Activated CD4-positive, alpha-beta T cell treated with anti-CD3 and anti-CD28 coated beads for 24 hours (primary cell): ENCODE data around the gene DIP2C.
"Not testable (repeated sequence)": the region's sequence is repeated elsewhere in the genome, so short reads cannot be mapped to it uniquely, and the experiment has no call there.

Source experiments
- DNase-seq, 2 donors: peaks; one replicate each; pipeline ENCODE4 v3.0.0-alpha.2; 2020; ENCODE audit warnings: low read depth in 2 of 2

Gene DIP2C

DNA sequence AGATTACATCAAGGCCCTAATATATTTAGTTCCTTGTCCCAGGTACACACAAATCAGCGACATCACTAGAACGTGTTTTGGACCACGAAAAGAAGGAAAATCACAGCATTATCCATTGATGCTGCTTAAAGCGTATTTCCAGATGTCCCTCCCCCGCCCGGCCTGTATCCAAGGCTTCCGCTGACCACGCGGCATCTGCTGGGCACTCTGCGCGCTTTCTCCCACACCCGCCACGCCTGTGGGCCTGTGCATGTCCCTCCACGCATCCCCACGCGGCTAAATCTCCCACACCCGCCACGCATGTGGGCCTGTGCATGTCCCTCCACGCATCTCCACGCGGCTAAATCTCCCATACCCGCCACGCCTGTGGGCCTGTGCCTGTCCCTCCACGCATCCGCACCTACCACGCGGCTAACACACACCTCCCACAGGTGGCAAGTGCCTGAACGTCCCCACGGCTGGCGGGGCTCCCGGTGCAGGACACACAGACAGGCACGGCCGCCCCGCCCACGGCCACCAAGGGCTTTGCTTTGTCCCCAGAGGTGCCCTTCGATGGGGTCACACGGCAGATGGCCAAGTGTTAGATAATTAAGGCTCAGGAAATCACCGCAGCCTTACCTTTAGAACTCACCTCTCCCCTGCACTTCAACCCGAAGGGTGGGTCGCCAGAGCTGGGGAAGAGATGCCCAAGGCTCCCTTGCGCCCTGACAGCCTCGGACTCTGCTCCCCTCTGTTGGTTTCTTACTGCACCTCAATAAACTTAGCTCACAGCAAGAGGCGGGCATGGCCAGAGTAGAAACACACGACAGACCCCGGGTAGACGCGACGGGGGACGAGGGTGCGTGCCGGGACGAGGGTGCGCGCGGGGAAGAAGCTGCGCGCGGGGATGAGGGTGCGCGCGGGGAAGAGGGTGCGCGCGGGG lies 49.5 kb downstream of the DIP2C start:
- no peak for DNase-seq

DNA sequence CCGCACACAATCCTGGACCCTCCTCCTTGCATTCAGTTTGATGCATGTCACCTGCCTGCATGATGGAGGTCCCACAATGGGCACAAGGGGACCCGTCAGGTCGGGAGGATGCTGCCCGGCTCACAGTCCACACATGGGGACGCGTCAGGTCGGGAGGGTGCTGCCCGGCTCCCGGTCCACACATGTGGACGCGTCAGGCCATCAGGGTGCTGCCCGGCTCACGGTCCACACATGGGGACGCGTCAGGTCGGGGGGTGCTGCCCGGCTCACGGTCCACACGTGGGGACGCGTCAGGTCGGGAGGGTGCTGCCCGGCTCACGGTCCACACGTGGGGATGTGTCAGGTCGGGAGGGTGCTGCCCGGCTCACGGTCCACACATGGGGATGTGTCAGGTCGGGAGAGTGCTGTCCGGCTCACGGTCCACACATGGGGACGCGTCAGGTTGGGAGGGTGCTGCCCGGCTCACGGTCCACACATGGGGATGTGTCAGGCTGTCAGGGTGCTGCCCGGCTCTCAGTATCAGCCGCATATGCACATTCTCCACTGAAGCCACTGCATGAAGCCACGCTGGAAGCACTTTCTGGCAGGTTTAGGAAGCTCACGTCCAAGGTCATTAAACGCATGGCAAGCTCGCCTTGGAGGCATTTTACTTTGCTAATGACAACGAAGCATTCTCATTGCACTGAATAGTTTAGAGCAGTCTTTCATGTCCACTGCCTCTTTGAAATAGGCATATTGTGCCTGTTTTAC lies 50.3 kb downstream of the DIP2C start:
- no peak for DNase-seq

DNA sequence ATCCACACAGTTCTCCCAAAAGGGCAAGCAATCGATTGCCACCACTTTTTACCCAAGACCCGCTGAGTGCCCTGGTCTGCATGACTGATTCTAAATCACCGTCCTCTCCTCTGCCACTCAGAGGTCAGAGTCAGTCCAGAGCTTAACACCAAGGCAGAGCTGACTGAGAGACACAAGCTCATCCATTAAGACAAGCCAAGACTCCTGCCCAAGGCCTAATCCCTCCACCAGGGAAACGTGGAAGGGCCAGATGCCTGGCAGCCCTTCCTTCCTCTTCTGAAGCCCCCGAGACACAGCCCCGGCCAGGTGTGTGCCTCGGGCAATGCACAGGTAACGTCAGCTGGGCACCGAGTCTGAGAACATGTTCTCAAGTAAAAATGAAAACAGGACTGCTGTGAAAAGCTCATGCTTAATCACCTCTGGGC lies 51.7 kb downstream of the DIP2C start:
- no peak for DNase-seq

DNA sequence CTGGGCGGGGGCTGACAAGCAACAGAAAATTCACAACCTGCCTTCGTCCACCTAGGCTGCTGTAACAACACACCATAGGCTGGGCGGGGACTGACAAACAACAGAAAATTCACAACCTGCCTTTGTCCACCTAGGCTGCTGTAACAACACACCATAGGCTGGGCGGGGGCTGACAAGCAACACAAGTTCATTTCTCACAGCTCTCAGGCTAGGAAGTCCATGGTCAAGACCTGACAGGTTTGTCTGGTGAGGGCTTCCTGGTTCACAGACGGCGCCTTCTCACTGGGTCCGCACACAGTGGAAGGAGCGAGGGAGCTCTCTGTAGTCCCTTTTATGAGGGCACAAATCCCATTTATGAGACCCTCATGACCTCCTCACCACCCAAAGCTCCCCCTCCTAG lies 52.2 kb downstream of the DIP2C start:
- no peak for DNase-seq

DNA sequence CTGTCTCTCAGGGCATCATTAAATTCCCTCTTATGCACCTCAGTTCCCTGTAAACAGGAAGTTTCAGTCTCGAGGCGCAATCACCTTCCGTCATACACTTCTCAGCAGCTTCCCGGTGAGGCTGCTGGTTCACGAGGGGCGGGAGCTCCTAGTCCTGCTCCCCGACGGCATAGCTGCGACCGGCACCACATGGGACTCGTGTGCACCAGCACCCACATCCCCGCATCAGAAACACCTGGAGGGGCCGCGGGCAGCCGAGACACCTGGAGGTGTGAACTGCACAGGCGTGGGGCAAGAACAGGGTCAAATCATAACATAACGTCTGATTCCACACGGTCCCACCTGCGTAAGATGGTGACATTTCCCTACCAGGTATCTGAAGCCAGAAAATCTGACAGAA lies 52.7 kb downstream of the DIP2C start:
- DNase-seq = no peak

DNA sequence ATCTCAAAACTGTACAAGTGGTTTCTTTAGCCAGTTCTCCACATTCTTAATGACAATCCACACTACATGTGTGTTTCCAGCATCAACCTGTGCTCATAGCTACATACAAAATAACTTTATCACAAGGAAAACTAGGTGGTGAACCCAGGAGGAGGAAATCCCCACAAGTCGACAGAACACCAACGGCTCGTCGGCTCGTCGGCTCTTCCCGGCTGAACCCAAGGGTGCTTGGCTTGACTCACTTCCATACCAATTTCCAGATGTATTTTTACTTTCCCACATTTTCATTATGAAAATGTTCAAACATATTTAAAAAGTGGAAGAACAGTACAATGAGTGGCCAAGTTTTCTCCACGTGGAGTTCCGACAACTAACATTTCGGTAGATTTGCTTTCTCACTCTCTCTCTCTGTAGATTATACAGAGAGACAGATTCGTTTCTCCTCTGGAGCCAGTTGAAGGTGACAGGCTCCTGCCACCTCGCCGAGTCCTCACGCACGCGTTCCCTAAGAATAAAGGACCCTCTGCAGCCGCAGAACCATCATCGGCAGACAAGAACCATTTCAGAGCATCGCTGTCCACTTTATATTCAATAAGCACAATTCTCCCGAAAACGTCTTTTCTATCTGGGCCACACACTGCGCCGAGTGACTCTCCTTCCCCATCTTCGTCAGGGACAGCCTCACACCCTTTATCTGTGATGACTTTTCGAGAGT lies 53.3 kb downstream of the DIP2C start:
- no peak for DNase-seq

DNA sequence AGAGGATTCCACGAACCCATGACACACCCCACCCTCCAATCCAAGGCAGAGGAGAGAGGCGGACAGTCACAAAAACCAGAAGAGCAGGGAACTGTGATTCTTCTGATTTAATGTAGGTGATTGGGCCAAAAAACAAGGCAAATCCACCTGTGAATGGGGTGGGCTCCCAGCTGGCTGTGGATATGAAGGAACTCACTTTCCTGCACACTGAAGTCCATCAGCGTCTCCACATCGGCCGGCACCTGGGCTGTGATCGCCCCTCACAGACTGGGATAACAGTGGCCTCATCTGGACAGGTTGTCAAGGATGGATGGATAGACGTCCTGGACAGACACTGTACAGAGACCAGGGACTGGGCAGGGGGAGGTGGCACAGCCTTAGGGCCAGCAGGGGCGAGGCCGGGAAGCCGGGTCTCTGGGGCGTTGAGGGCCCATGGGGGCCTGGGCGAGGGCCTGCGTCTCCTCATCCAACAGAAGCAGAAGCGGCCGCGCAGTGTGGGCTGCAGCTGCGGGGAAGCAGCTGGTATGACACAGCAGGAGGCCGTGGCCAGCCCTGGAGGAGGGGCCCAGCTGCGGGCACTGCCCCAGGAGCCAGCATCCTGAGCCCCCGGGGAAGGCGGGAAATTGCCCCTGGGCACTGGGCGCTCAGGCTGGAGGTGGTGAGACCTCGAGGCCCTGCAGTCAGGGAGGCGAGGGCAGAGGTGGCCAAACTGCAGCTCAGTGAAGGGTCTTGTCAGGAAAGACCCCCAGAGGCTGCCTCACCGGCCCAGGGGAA lies 54.2 kb downstream of the DIP2C start:
- no peak for DNase-seq

DNA sequence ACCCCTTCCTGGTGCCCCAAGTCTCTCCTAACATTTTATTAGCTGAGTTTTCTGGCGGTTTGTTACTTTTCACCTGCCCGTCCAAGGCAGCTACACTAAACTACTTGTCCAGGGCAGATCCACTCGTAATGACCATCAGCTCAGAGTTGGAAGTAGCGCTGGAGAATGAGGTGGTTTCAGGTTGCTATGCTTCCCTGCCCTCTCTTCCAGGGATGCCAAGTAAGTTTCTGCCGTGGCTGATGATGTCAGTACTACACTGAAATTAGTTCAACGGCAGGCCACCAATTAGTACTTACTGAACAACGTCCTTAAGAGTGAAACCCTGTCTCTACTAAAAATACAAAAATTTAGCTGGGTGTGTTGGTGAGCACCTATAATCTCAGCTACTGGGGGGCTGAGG lies 55.2 kb downstream of the DIP2C start:
- no peak for DNase-seq

DNA sequence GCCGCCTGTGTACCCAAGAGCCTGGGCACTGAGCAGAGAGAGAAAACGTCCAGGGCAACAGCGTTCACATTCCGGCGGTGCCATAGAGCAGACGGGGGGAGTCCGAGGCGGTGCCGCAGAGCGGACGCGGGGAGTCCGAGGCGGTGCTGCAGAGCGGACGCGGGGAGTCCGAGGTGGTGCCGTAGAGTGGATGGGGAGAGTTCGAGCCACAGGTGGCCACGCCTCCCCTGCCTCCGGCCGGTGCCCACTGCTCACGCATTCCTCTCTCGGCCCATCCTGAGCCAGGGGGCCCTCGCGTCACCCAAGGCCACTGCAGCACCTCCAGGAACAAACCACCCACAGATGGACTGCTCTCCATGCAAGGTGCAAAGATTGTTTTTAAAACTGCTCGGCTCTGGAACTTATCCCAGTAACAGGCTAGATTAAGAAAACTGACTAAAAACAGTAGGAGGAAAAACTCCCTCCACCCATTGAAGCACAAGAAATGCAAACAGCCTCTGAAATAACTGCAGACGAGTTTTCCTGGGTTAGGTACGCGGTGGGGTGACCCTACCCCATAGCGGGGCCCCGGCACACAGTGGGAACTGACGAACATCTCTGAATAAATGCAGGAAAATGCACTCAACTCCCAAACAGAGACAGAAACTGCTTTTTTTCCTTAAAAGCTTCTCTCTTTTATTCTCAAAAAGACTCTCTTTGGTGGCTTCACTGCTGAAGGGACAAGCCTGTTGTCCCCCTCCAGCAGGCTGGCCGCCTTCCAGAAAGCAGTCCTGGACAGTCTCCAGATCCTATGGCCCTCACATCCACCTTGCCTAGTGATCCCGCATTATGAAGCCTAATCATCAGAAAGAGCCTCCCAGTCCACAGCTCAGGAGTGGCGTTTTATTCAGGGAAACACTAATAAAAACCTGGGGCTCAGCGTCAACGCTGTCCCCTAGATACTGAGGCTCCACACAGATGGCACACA lies 55.9 kb downstream of the DIP2C start:
- no peak for DNase-seq

DNA sequence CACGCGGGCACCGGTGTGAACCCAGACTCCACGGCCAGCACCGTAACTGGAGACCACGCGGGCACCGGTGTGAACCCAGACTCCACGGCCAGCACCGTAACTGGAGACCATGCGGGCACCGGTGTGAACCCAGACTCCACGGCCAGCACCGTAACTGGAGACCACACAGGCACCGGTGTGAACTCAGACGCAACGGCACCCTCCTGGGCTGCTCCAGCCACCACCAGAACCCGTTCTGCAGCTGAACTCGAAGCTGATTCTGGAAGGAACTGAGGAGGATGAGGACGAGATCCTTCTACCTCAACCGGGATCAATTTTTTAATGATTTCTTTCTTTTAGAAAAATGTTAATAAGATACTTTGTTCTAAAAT lies 56.7 kb downstream of the DIP2C start:
- DNase-seq = not testable (repeated sequence)

DNA sequence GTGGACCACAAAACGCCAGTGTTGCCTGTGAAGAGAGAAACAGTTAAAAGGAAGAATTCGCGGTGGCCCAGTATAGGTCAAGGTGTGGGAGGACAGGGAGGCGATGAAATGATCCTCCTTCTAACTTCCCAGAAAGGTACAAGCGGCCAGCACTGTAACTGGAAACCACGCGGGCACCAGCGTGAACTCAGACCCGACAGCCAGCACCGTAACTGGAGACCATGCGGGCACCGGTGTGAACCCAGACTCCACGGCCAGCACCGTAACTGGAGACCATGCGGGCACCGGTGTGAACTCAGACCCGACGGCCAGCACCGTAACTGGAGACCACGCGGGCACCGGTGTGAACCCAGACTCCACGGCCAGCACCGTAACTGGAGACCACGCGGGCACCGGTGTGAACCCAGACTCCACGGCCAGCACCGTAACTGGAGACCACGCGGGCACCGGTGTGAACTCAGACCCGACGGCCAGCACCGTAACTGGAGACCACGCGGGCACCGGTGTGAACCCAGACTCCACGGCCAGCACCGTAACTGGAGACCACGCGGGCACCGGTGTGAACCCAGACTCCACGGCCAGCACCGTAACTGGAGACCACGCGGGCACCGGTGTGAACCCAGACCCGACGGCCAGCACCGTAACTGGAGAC lies 57.2 kb downstream of the DIP2C start:
- not testable (repeated sequence) for DNase-seq

DNA sequence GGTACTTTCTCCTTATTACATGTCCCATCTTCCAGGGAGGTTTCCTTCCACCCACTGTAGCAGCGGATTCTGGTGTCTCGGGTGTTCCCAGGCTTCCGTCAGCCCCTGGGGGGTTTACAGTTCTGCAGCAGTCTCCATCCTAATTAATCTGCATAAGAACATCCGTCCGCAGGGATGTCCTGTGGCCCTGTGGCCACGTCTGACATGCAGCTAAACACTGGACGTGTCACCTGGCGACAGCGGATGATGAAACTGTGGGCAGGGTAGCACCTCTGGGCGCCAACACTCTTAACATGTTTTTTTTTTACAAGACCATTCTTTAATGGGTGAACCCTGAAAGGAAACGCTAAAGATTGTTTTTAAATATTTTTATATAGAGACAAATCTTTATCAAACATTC lies 58.2 kb downstream of the DIP2C start:
- DNase-seq = no peak

DNA sequence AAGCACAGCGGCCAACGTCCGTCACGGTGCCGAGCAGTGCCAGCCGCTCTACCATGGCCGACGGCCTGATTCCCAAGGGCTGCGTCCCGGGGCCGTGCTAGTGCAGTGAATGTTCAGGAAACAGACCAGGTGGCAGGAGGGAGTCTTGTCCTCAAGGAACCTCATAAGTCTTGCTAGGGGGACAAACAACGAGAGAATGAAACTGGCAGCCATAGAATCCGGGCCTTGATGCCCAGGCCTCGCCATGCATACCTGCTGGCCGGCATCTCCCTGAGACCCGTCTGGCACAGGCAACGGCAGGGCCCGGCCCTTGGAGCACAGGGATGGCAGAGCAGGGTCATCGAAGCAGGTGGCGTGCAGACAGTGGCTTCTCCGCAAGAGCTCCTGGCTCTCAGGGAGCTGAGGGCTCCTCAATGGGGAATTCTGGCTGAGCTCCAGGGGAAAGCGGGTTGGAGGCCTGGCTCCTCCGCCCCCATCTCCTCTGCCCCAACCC lies 58.8 kb downstream of the DIP2C start:
- no peak for DNase-seq

DNA sequence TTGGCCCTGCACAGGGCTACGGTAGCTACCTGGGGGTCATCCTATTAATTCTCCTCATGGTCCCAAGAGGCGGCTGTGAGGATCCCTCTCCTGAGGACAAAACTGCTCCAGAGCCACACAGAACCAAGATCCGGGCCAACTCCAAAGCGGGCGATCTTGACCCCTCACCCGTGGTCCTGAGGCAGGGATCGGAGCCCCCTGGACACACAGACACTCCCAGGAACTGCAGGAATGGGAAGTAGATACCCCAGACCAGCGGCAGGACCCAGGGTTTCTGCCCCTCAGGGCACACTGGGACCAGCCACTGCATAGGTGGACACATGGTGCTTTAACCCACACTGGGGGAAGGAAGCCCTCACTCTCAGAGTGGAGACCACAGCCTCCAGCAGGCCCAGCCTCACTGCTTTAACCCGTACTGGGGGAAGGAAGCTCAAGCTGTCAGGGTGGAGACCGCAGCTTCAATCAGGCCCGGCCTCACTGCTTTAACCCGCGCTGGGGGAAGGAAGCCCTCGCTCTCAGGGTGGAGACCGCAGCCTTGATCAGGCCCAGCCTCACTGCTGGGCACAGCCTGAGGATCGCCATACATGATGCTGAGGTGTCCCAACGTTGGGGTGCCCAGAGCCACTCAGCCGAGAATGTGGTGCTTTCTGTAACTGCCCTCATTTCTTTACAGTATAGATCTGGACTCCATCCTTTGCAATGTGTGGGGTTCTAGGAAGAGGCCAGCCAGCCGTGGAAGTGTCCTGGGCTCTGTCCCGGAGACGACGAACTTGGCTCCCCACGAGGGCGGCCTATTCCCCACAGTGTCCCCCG lies 60.1 kb downstream of the DIP2C start:
- no peak for DNase-seq

DNA sequence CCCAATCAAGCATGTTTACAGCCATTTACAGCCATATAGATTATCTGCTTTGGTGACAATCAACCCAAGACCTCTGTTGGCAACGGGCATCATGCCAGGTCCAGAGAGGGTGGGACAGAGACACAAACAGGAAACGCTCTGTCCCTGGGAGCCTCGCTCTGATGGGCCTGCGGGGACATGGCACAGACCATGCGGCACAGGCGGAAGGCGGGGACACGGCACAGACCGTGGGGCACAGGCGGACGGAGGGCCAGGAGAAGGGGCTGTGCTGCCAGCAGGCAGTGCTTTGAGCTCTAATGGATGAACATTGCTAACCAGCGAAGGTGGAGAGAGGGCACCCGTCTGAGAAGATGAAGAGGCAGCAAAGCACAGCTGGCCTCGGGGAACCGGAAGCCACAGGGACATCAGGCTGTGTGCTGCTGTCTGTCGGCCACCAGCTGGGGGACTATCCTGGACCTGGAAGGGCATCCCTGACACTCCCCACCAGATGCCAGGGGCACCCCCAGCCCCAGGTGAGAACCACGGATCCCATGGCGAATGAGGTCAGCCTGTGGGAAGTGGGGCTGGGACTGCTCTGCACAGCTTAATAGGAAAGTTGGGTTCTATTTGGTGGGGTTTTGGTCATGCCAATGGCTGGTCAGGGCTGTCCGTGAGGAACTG lies 61.0 kb downstream of the DIP2C start:
- no peak for DNase-seq

DNA sequence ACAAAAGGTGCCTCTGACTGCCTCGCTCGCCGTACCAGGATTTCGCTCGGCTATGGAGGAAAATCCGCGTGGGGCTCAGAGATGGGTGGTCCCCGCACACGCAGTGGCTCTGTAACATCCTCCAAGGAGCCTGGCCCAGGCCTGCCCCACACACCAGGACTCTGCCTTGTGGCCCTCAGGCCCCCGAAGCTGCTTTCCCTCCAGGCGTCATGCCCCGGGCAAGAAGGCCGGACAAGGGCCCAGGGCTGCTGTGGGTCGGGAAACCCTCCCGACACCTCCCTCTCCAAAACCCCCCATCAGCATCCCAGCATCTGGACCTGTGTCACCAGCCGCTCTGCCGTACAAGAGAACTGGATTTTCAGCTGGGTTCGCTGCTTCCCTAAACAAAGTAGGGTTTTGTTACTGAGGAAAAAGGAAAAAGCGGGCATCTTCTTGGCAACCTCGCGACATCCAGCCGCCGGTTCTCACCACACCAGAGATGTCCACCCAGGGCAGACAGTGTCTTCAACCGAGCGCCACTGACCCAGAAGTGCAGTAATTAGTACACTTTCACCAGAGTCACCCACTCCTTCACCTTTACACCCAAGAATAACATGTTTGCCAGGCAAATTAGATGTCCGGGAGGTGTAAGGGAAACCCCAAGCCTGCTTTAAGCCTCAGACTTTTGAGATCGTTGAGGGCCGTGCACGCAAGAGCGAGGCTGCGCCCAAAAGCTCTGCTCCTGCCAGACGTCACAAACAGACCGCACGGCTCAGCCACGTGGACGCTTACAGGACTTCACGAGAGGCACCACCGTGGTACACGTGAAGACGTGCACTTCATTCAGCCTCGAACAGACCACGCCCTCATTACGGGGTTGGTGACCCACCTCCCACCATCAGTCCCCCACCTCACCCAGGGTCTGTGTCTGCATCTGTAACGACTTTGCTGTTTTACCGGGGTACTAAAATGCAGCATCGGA lies 62.2 kb downstream of the DIP2C start:
- DNase-seq = no peak
